OCI-LY1 (cell line): ENCODE data around the gene NTHL1.

Experiments used
- H2AFZ ChIP-seq: fragments of 200-600 bp; sonication (generic), shearing (Covaris generic); 2 replicates; pipeline ENCODE4 v1.6.0; 2014; ENCODE audit warnings: antibody characterized with exemption, mild to moderate bottlenecking, low read length
- H3F3A ChIP-seq: fragments of 200-600 bp; sonication (generic), shearing (Covaris generic); 2 replicates; pipeline ENCODE4 v1.6.0; 2014; ENCODE audit warnings: mild to moderate bottlenecking, antibody characterized with exemption, low read length, moderate library complexity; ENCODE audit not compliant: insufficient read depth
- H3K27ac ChIP-seq: fragments of 200-600 bp; sonication (generic); 2 replicates; pipeline ENCODE4 v1.5.1; 2014; ENCODE audit warnings: low read length, mixed run types, mild to moderate bottlenecking, low read depth; ENCODE audit not compliant: poor library complexity, severe bottlenecking
- H3K27me3 ChIP-seq: fragments of 200-600 bp; sonication (generic); 2 replicates; pipeline ENCODE4 v1.6.0; 2014; ENCODE audit warnings: antibody characterized with exemption, mild to moderate bottlenecking, low read length, moderate library complexity; ENCODE audit not compliant: insufficient read depth
- H3K36me3 ChIP-seq: fragments of 200-600 bp; sonication (generic); 2 replicates; pipeline ENCODE4 v1.6.1; 2014; ENCODE audit warnings: mild to moderate bottlenecking, antibody characterized with exemption, low read length, moderate library complexity, mixed read lengths; ENCODE audit not compliant: insufficient read depth
- H3K4me1 ChIP-seq: fragments of 200-600 bp; sonication (generic); 2 replicates; pipeline ENCODE4 v1.5.1; 2014; ENCODE audit warnings: mild to moderate bottlenecking, low read length, moderate library complexity; ENCODE audit not compliant: insufficient read depth, severe bottlenecking
- H3K4me2 ChIP-seq: fragments of 200-600 bp; sonication (generic), shearing (Covaris generic); 2 replicates; pipeline ENCODE4 v1.6.1; 2014; ENCODE audit warnings: low read length
- H3K4me3 ChIP-seq: fragments of 200-600 bp; sonication (generic); 2 replicates; pipeline ENCODE4 v1.5.1; 2014; ENCODE audit warnings: low read length, low read depth, mild to moderate bottlenecking, mixed read lengths; ENCODE audit not compliant: poor library complexity, severe bottlenecking
- H3K79me2 ChIP-seq: fragments of 200-600 bp; shearing (Covaris generic); 2 replicates; pipeline ENCODE4 v1.6.1; 2016; ENCODE audit warnings: mixed run types, low read length, mixed read lengths; ENCODE audit not compliant: insufficient read depth
- H3K9ac ChIP-seq: fragments of 200-600 bp; sonication (generic), shearing (Covaris generic); 2 replicates; pipeline ENCODE4 v1.6.1; 2014; ENCODE audit warnings: mild to moderate bottlenecking, low read length, mixed read lengths
- H3K9me2 ChIP-seq: fragments of 200-600 bp; sonication (generic), shearing (Covaris generic); 2 replicates; pipeline ENCODE4 v1.6.1; 2014; ENCODE audit warnings: low read depth, mild to moderate bottlenecking, low read length, mixed read lengths
- H3K9me3 ChIP-seq: fragments of 200-600 bp; shearing (Covaris generic); 2 replicates; pipeline ENCODE4 v1.6.1; 2014; ENCODE audit warnings: low read length, mixed read lengths
- H4K20me1 ChIP-seq: fragments of 200-600 bp; sonication (generic), shearing (Covaris generic); 2 replicates; pipeline ENCODE4 v1.6.0; 2016; ENCODE audit warnings: mild to moderate bottlenecking, low read length; ENCODE audit not compliant: insufficient read depth
- CTCF ChIP-seq: fragments of 200-600 bp; sonication (generic), shearing (Covaris generic); IDR thresholded peaks from 2 replicates; pipeline ENCODE4 v1.5.1; 2017; ENCODE audit warnings: mild to moderate bottlenecking, antibody characterized with exemption, low read length, moderate library complexity, mixed read lengths
- EZH2 ChIP-seq: fragments of 200-600 bp; sonication (generic), shearing (Covaris generic); IDR thresholded peaks from 2 replicates; pipeline ENCODE4 v1.8.0; 2017; ENCODE audit warnings: borderline replicate concordance, mixed run types, mild to moderate bottlenecking, antibody characterized with exemption, low read length, moderate library complexity, mixed read lengths

NTHL1 gene

GRCh38 chr16:2019518-2019920 lies 28.1 kb downstream of the NTHL1 start, which contains the start of gene NPW:
Gene NPW, plus strand, starts transcription at chr16:2019785.
- Histone ChIP-seq H3K27me3 (no peaks in the 10 kb centered on the region), H3K4me2 (no peak within 1 kb of the TSS), H4K20me1 (no peaks in the 10 kb centered on the region), H3F3A (no peaks in the 10 kb centered on the region), H3K4me1 (peaks cover 12% of the 10 kb centered on the region), H2AFZ (no peak within 1 kb of the TSS), H3K9ac (no peak within 1 kb of the TSS), H3K79me2 (no peaks in the 10 kb centered on the region), H3K27ac (no peak within 1 kb of the TSS), H3K4me3 (no peak within 1 kb of the TSS), H3K9me3 (no peaks in the 10 kb centered on the region), H3K36me3 (no peaks in the 10 kb centered on the region), H3K9me2 (no peaks in the 10 kb centered on the region)
- no peak for TF ChIP-seq EZH2
- no peak for TF ChIP-seq CTCF

GRCh38 chr16:2016407-2016922 lies 31.2 kb downstream of the NTHL1 start:
- no peak overlapping the region for H3K27ac ChIP-seq
- TF ChIP-seq EZH2 (no peak), CTCF (peak; percentile 57)
- H3F3A ChIP-seq, result no peaks in the 10 kb centered on the region
- H2AFZ ChIP-seq, result no peak overlapping the region
- no peaks in the 10 kb centered on the region for H3K36me3 ChIP-seq
- no peaks in the 10 kb centered on the region for H3K79me2 ChIP-seq
- H3K9me2 ChIP-seq, result no peaks in the 10 kb centered on the region
- H3K9ac ChIP-seq, result no peak overlapping the region
- no peak overlapping the region for H3K4me2 ChIP-seq
- no peak overlapping the region for H3K4me3 ChIP-seq
- H3K9me3 ChIP-seq, result no peaks in the 10 kb centered on the region
- H4K20me1 ChIP-seq, result no peaks in the 10 kb centered on the region
- no peaks in the 10 kb centered on the region for H3K27me3 ChIP-seq
- H3K4me1 ChIP-seq, result no peaks in the 10 kb centered on the region

GRCh38 chr16:2015947-2016208 lies 31.8 kb downstream of the NTHL1 start:
- Histone ChIP-seq H3K9me3 (no peaks in the 10 kb centered on the region), H3K9ac (no peak overlapping the region), H3K36me3 (no peaks in the 10 kb centered on the region), H3K27ac (no peak overlapping the region), H4K20me1 (no peaks in the 10 kb centered on the region), H2AFZ (no peak overlapping the region), H3K4me3 (no peak overlapping the region), H3F3A (no peaks in the 10 kb centered on the region), H3K9me2 (no peaks in the 10 kb centered on the region), H3K27me3 (no peaks in the 10 kb centered on the region), H3K4me2 (no peak overlapping the region), H3K4me1 (peaks cover under 1% of the 10 kb centered on the region), H3K79me2 (no peaks in the 10 kb centered on the region)
- TF ChIP-seq EZH2 (no peak), CTCF (no peak)
